Measurements from ENCODE around the gene ACKR3. TPM values are rescaled to one million over a fixed set of nuclear protein-coding genes. Genes with fewer than 3 reads are reported as not detected.

ACKR3 gene
- total and polyA plus RNA-seq, 2 of the 4 experiments (the other 2 are of a cell fraction), result not detected

GRCh38 chr2:236599059-236599458 lies 29.4 kb downstream of the ACKR3 start:
- no TSS peak for BruUV-seq (replicated peaks)
- H3K4me1 ChIP-seq (ENCODE audit: control insufficient read depth, insufficient read depth, low read length), result no peaks in the 10 kb centered on the region
- H3K9me3 ChIP-seq (ENCODE audit: control insufficient read depth, insufficient read depth, low read length), result peaks cover 7% of the 10 kb centered on the region
- H3K9ac ChIP-seq (ENCODE audit: low read depth, low read length), result no peak overlapping the region
- H3K27me3 ChIP-seq (ENCODE audit: control insufficient read depth, insufficient read depth, low read length), result peaks cover 7% of the 10 kb centered on the region; the same call in 1 of the 2 replicates
- H3K56ac ChIP-seq (ENCODE audit: extremely low read depth, insufficient read depth, low read length), result no peak overlapping the region
- H4K20me1 ChIP-seq (ENCODE audit: insufficient read depth, low read length), result no peaks in the 10 kb centered on the region
- in situ Hi-C loops (cut with MboI; ENCODE audit: low sequenced_read_pairs) (no loop called here), intact Hi-C loops (cut with micrococcal nuclease) (no loop called here), dilution Hi-C loops (cut with HindIII; ENCODE audit: low sequenced_read_pairs, unreplicated experiment) (no loop called here)
- no peak overlapping the region for H3K4me3 ChIP-seq (ENCODE audit: insufficient read depth, low read depth, low read length)
- H2AK9ac ChIP-seq (replicated peaks; ENCODE audit: low read depth, low read length, poor library complexity), result no peak overlapping the region
- no peak overlapping the region for H3K4me2 ChIP-seq (ENCODE audit: low read depth, low read length)
- no peak overlapping the region for H2BK15ac ChIP-seq (ENCODE audit: low read depth, low read length)
- no peak overlapping the region for H3K27ac ChIP-seq (ENCODE audit: insufficient read depth, low read length)
- H4K91ac ChIP-seq (ENCODE audit: insufficient read depth, low read depth, low read length), result no peak overlapping the region
- ChIA-PET POLR2A (ENCODE audit: unreplicated experiment) (no interaction called here), CTCF (no interaction called here)
- 60% methylated on average over 1 of the region's 5 CpGs; no CpG with 5 or more reads in 1 of the 2 experiments for WGBS, 2 experiments (ENCODE audit: extremely low coverage in 2 of 2, insufficient read length in 1 of 2)
- no peak overlapping the region for H2AK5ac ChIP-seq (ENCODE audit: low read depth, low read length)
- H3K36me3 ChIP-seq (ENCODE audit: control insufficient read depth, insufficient read depth, low read length), result no peaks in the 10 kb centered on the region
- no peak overlapping the region for H2AFZ ChIP-seq (replicated peaks; ENCODE audit: low read length, poor library complexity)
- H2BK5ac ChIP-seq (ENCODE audit: low read depth, low read length, poor library complexity, severe bottlenecking), result no peak overlapping the region
- H3K79me1 ChIP-seq (ENCODE audit: low read depth in 1 of 2, low read length in 2 of 2), result no peaks in the 10 kb centered on the region
- H3K18ac ChIP-seq (ENCODE audit: low read depth, low read length), result no peak overlapping the region
- TF ChIP-seq FOS (IDR thresholded peaks at IDR 0.05; ENCODE audit: low read depth, low read length) (no peak), BHLHE40 (IDR thresholded peaks at IDR 0.05; ENCODE audit: low read depth, low read length) (no peak), RAD21 (IDR thresholded peaks at IDR 0.05; ENCODE audit: low read length) (no peak), RCOR1 (IDR thresholded peaks at IDR 0.05; ENCODE audit: insufficient replicate concordance, low read length) (no peak), MXI1 (IDR thresholded peaks at IDR 0.05; ENCODE audit: borderline replicate concordance, low read depth, low read length) (no peak), MAZ (IDR thresholded peaks at IDR 0.05; ENCODE audit: borderline replicate concordance, low read depth, low read length) (no peak), MAFK (IDR thresholded peaks at IDR 0.05; ENCODE audit: low read depth, low read length) (no peak), SMC3 (IDR thresholded peaks at IDR 0.05; ENCODE audit: low read depth, low read length) (no peak), NFE2L2 (IDR thresholded peaks at IDR 0.05; ENCODE audit: low read depth, low read length) (no peak), RFX5 (IDR thresholded peaks at IDR 0.05; ENCODE audit: low read depth, low read length) (no peak), CHD1 (IDR thresholded peaks at IDR 0.05; ENCODE audit: low read depth, low read length) (no peak), CEBPB (IDR thresholded peaks at IDR 0.05; ENCODE audit: low read depth, low read length) (no peak), POLR2A (IDR thresholded peaks at IDR 0.05; ENCODE audit: low read depth, low read length) (no peak)
- TF ChIP-seq, protein P1, sequence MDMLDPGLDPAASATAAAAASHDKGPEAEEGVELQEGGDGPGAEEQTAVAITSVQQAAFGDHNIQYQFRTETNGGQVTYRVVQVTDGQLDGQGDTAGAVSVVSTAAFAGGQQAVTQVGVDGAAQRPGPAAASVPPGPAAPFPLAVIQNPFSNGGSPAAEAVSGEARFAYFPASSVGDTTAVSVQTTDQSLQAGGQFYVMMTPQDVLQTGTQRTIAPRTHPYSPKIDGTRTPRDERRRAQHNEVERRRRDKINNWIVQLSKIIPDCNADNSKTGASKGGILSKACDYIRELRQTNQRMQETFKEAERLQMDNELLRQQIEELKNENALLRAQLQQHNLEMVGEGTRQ (IDR thresholded peaks at IDR 0.05; ENCODE audit: low read depth, low read length), result no peak
- TF ChIP-seq, protein P2, sequence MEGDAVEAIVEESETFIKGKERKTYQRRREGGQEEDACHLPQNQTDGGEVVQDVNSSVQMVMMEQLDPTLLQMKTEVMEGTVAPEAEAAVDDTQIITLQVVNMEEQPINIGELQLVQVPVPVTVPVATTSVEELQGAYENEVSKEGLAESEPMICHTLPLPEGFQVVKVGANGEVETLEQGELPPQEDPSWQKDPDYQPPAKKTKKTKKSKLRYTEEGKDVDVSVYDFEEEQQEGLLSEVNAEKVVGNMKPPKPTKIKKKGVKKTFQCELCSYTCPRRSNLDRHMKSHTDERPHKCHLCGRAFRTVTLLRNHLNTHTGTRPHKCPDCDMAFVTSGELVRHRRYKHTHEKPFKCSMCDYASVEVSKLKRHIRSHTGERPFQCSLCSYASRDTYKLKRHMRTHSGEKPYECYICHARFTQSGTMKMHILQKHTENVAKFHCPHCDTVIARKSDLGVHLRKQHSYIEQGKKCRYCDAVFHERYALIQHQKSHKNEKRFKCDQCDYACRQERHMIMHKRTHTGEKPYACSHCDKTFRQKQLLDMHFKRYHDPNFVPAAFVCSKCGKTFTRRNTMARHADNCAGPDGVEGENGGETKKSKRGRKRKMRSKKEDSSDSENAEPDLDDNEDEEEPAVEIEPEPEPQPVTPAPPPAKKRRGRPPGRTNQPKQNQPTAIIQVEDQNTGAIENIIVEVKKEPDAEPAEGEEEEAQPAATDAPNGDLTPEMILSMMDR (conservative IDR thresholded peaks at IDR 0.05; ENCODE audit: low read depth, low read length), result no peak
- TF ChIP-seq, protein P3, sequence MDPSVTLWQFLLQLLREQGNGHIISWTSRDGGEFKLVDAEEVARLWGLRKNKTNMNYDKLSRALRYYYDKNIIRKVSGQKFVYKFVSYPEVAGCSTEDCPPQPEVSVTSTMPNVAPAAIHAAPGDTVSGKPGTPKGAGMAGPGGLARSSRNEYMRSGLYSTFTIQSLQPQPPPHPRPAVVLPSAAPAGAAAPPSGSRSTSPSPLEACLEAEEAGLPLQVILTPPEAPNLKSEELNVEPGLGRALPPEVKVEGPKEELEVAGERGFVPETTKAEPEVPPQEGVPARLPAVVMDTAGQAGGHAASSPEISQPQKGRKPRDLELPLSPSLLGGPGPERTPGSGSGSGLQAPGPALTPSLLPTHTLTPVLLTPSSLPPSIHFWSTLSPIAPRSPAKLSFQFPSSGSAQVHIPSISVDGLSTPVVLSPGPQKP (IDR thresholded peaks at IDR 0.05; ENCODE audit: borderline replicate concordance, low read depth, low read length), result no peak
- H2BK120ac ChIP-seq (ENCODE audit: low read depth, low read length), result no peak overlapping the region
- no peak overlapping the region for H3K23ac ChIP-seq (ENCODE audit: low read depth, low read length)
- no peak overlapping the region for H3K4ac ChIP-seq (ENCODE audit: low read depth, low read length)
- H3K9me1 ChIP-seq (ENCODE audit: insufficient read depth, low read length), result no peaks in the 10 kb centered on the region
- DNase-seq (no peak), ATAC-seq (ENCODE audit: low read depth) (no peak)
- H3K14ac ChIP-seq (replicated peaks; ENCODE audit: low read depth, low read length), result no peak overlapping the region
- no peak overlapping the region for H4K8ac ChIP-seq (ENCODE audit: low read depth in 2 of 2, low read length in 2 of 2)
- H4K5ac ChIP-seq (ENCODE audit: low read depth, low read length), result no peak overlapping the region
- no peak overlapping the region for H2BK20ac ChIP-seq (ENCODE audit: low read depth, low read length)
